ENCODE measurements around the gene SNX8. TPM values are rescaled to one million over a fixed set of nuclear protein-coding genes. Genes with fewer than 3 reads are reported as not detected.

Gene SNX8
- total and polyA plus RNA-seq, 2 of the 8 experiments (the other 6 are each of a cell fraction or from before 2014, with no cell fraction given) = 46.2 to 70.8 TPM

- H3K56ac ChIP-seq (replicated peaks; ENCODE audit: insufficient read length, low read depth, low read length) = no peak overlapping the region
- H3K79me2 ChIP-seq (ENCODE audit: control insufficient read depth in 1 of 2, insufficient read depth in 2 of 2, low read length in 2 of 2) = peaks cover 0 to 24% of the 10 kb centered on the region in 2 experiments; a peak in 2 of 4 replicates
- no peak overlapping the region for H4K91ac ChIP-seq (replicated peaks; ENCODE audit: insufficient read length, low read length)
- peaks cover 2% of the 10 kb centered on the region; the same call in 1 of the 2 replicates for H3K79me1 ChIP-seq (ENCODE audit: low read depth, low read length)
- no peak overlapping the region for H2AK5ac ChIP-seq (ENCODE audit: low read depth, low read length)
- H3K14ac ChIP-seq (ENCODE audit: insufficient read length) = no peak overlapping the region
- peaks cover 18 to 46% (median 37%) of the 10 kb centered on the region in 4 experiments for H3K36me3 ChIP-seq (ENCODE audit: control insufficient read depth in 2 of 4, insufficient read depth in 4 of 4, low read length in 3 of 4)
- H3K9me3 ChIP-seq (ENCODE audit: insufficient read depth in 2 of 2, low read depth in 1 of 2, low read length in 1 of 2) = no peaks in the 10 kb centered on the region
- H4K20me1 ChIP-seq (replicated peaks in 1 of 2; ENCODE audit: control insufficient read depth in 1 of 2, insufficient read depth in 2 of 2, low read length in 2 of 2) = peaks cover 0 to 8% of the 10 kb centered on the region in 2 experiments
- H2AFZ ChIP-seq (ENCODE audit: low read length) = no peak overlapping the region
- TF ChIP-seq RFX5 (IDR thresholded peaks at IDR 0.05; ENCODE audit: borderline replicate concordance, low read depth, low read length) (no peak), EGR1 (IDR thresholded peaks at IDR 0.05; ENCODE audit: borderline replicate concordance, low read depth, low read length) (no peak), SIN3A (conservative IDR thresholded peaks at IDR 0.05 in 1 of 2, IDR thresholded peaks at IDR 0.05 in 1 of 2; ENCODE audit: low read depth in 1 of 2, low read length in 2 of 2) (no peak), SRF (IDR thresholded peaks at IDR 0.05; ENCODE audit: low read depth, low read length) (no peak), SP1 (IDR thresholded peaks at IDR 0.05; ENCODE audit: low read depth, low read length) (no peak), NRF1 (IDR thresholded peaks at IDR 0.05; ENCODE audit: low read depth, low read length) (no peak), ASH2L (IDR thresholded peaks at IDR 0.05; ENCODE audit: low read length) (no peak), POU5F1 (IDR thresholded peaks at IDR 0.05; ENCODE audit: low read depth, low read length) (no peak), HDAC6 (IDR thresholded peaks at IDR 0.05; ENCODE audit: low read depth, low read length) (no peak), YY1 (IDR thresholded peaks at IDR 0.05; ENCODE audit: low read depth, low read length) (no peak), TAF7 (optimal IDR thresholded peaks at IDR 0.05; ENCODE audit: borderline replicate concordance, low read depth, low read length) (no peak), CREB1 (IDR thresholded peaks at IDR 0.05) (no peak)
- POLR2A ChIA-PET (ENCODE audit: partially characterized antibody) = interaction anchor here (1.0 to 1.2 kb wide), 2 partner anchors 9 to 105 kb away, joined by 3 read pairs; no protein-coding TSS in a partner anchor
- H3K27me3 ChIP-seq (replicated peaks in 1 of 4; ENCODE audit: control insufficient read depth in 3 of 4, extremely low read depth in 1 of 4, insufficient read depth in 3 of 4, low read length in 3 of 4) = no peaks in the 10 kb centered on the region; a peak in 1 of 7 replicates
- H3K4me3 ChIP-seq (ENCODE audit: extremely low read depth in 1 of 4, insufficient read depth in 2 of 4, low read depth in 3 of 4, low read length in 4 of 4) = no peak overlapping the region
- no peak overlapping the region for H3K4me2 ChIP-seq (ENCODE audit: insufficient read depth in 1 of 2, low read depth in 2 of 2, low read length in 2 of 2)
- no peak overlapping the region for H4K8ac ChIP-seq (ENCODE audit: extremely low read depth, insufficient read depth, low read length)
- H3K4ac ChIP-seq (replicated peaks; ENCODE audit: insufficient read length, low read depth, low read length) = no peak overlapping the region
- no peak overlapping the region for H2BK20ac ChIP-seq (ENCODE audit: low read length)
- H3K23ac ChIP-seq (ENCODE audit: insufficient read length) = no peak overlapping the region
- H2BK5ac ChIP-seq (ENCODE audit: low read depth, low read length) = no peak overlapping the region
- H3K23me2 ChIP-seq (ENCODE audit: low read depth, low read length) = peaks cover 3% of the 10 kb centered on the region; the same call in 1 of the 2 replicates
- no peak overlapping the region for H2BK120ac ChIP-seq (replicated peaks; ENCODE audit: low read depth, low read length)
- CTCF ChIA-PET (ENCODE audit: partially characterized antibody) = interaction anchor here (3.2 kb wide), 1 partner anchor 109 kb away, joined by 16 read pairs; no protein-coding TSS in a partner anchor
- FAIRE-seq = no peak
- H3K18ac ChIP-seq (ENCODE audit: extremely low read depth, low read length) = no peak overlapping the region
- H4K5ac ChIP-seq (ENCODE audit: insufficient read length, low read depth, low read length) = no peak overlapping the region
- DNase-seq (ENCODE audit: low read depth in 1 of 2, low spot score in 2 of 2) = no peak
- no peak overlapping the region for H3K9ac ChIP-seq (replicated peaks in 1 of 4; ENCODE audit: extremely low read depth in 1 of 4, low read depth in 3 of 4, low read length in 3 of 4)
- H3K27ac ChIP-seq (ENCODE audit: low read depth, low read length) = no peak overlapping the region
- H3K4me1 ChIP-seq (replicated peaks in 1 of 4; ENCODE audit: control insufficient read depth in 3 of 4, insufficient read depth in 4 of 4, low read length in 3 of 4) = peaks cover 0 to 9% (median 4%) of the 10 kb centered on the region in 4 experiments; a peak in 4 of 7 replicates
- H2BK15ac ChIP-seq (ENCODE audit: low read length) = no peak overlapping the region
- H2BK12ac ChIP-seq (ENCODE audit: low read depth, low read length) = no peak overlapping the region
- WGBS, 2 experiments (ENCODE audit: extremely low coverage in 1 of 2, insufficient coverage in 1 of 2, insufficient read length in 1 of 2, insufficient replicate concordance in 2 of 2, low coverage in 1 of 2, low lambda C conversion rate in 2 of 2, missing lambda C conversion rate in 1 of 2) = 95% methylated on average over 17 of the region's 17 CpGs; no CpG with 5 or more reads in 1 of the 2 experiments
Measured at GRCh38 chr7:2239242-2239641, 75.0 kb downstream of the SNX8 start.
